NCI-H146 (cell line): ENCODE data around the gene TBC1D3E.
"Not testable (repeated sequence)": the region's sequence is repeated elsewhere in the genome, so short reads cannot be mapped to it uniquely, and the experiment has no call there.

Experiments
- DNase-seq: peaks from one replicate; lab custom pipeline; 2025; lab: John Stamatoyannopoulos, UW

The TBC1D3E gene

GRCh38 chr17:38127651-38128050, at the start of gene TBC1D3E:
TBC1D3E (plus strand) TSS chr17:38127951; CDS start chr17:38129496, 1,545 bp downstream.
- DNase-seq: not testable (repeated sequence)

- not testable (repeated sequence) for DNase-seq
Measured at GRCh38 chr17:38087344-38087743, 40.4 kb upstream of the TBC1D3E start.

- not testable (repeated sequence) for DNase-seq
Measured at GRCh38 chr17:38088120-38088519, 39.6 kb upstream of the TBC1D3E start.

DNA sequence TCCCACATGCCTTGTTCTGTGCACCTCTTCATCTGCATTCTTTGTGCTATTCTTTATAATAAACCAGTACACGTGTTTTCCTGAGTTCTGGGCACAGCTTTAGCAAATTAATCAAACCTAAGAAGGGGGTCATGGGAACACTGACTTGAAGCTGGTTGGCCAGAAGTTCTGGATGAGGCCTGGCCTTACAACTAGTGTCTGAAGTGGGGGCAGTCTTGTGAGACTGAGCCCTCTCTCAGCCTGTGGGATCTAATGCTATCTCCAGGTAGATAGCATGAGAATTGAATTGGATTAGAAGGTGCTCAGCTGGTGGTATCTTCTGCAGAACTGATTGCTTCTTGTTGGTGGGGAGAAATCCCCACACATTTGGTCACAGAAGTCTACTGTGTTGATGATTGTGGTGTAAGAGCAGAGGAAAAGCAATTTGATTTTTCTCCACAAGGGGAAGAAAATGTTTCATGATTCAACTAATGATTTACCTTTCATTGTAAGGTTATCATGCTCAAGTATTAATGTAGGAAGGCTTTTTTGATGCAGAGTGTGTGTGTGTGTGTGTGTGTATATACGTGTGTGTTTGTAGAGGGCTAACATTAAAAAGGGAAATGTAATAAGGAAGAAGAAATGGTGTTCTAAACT, 33.6 kb upstream of the TBC1D3E start:
- not testable (repeated sequence) for DNase-seq

DNA sequence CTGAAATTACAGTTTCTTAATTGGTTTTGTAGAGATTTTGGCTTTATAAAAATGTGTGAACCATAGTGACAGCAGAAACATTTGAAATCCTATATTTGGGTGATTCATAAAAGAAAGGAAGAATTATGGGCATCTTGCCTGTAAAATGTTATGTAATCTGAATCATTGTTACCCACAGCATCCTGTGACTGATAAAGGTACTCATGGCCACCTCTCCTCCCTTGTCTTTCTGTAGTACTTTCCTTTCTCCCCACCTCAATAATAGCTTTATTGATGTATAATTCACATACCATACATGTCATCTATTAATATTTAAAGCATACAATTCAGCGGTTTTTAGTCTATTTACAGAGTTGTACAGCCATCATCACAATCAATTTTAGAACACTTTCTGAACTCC, 28.5 kb upstream of the TBC1D3E start:
- not testable (repeated sequence) for DNase-seq

DNA sequence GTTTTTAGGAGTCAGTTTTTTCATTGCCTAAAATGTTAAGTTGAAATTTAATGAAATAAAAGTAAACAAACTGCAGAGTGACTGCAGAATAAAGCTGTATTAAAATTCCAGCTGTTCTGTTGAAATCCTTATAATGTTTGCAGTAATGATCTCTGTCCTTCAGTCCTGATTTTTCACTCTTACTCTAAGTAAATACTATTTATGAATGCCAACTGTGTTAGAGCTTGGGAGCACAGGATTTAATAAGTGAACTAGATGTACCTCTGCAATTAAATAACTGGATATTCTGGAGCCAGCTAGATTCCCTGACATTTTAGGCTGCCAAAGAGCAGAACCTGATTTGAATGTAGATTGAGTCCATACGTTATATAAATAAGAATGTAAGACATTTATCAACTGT, 7.9 kb upstream of the TBC1D3E start:
- DNase-seq: not testable (repeated sequence)

- not testable (repeated sequence) for DNase-seq
Measured at GRCh38 chr17:38134860-38135259, 7.1 kb downstream of the TBC1D3E start.
